CMK (cell line): Measurements from ENCODE around the gene MICAL3.

ENCODE experiments used
- DNase-seq: peaks from one replicate; pipeline ENCODE4 v3.0.0-alpha.2; 2010; ENCODE audit warnings: low read depth

The MICAL3 gene

GRCh38 chr22:17833489-17833888, 190.9 kb downstream of the MICAL3 start:
- no peak for DNase-seq

- no peak for DNase-seq
These were observed 191.7 kb downstream of the MICAL3 start for GRCh38 chr22:17832665-17833064.

- DNase-seq = no peak
These were observed 192.7 kb downstream of the MICAL3 start for GRCh38 chr22:17831501-17832251.

GRCh38 chr22:17830043-17830961, 194.1 kb downstream of the MICAL3 start:
- DNase-seq = peak; percentile 59

- no peak for DNase-seq
These were observed 194.7 kb downstream of the MICAL3 start for GRCh38 chr22:17829695-17830042.

- DNase-seq = no peak
These were observed 195.8 kb downstream of the MICAL3 start for GRCh38 chr22:17828502-17829080.

- DNase-seq = no peak
These were observed 196.9 kb downstream of the MICAL3 start for GRCh38 chr22:17827466-17827865.

- DNase-seq = no peak
These were observed 198.3 kb downstream of the MICAL3 start for GRCh38 chr22:17825876-17826550.

GRCh38 chr22:17824457-17824856, 199.9 kb downstream of the MICAL3 start:
- no peak for DNase-seq

- no peak for DNase-seq
These were observed 200.4 kb downstream of the MICAL3 start for GRCh38 chr22:17823964-17824363.

- DNase-seq = no peak
These were observed 201.1 kb downstream of the MICAL3 start for GRCh38 chr22:17823226-17823625.

GRCh38 chr22:17822087-17822486, 202.3 kb downstream of the MICAL3 start:
- no peak for DNase-seq

GRCh38 chr22:17820879-17821439, 203.4 kb downstream of the MICAL3 start:
- no peak for DNase-seq

GRCh38 chr22:17818649-17819048, 205.7 kb downstream of the MICAL3 start:
- no peak for DNase-seq

- no peak for DNase-seq
These were observed 206.2 kb downstream of the MICAL3 start for GRCh38 chr22:17818180-17818579.

GRCh38 chr22:17817511-17818065, 206.8 kb downstream of the MICAL3 start:
- no peak for DNase-seq

GRCh38 chr22:17817079-17817478, 207.3 kb downstream of the MICAL3 start:
- no peak for DNase-seq

GRCh38 chr22:17816649-17817048, 207.7 kb downstream of the MICAL3 start:
- DNase-seq = no peak

- DNase-seq = no peak
These were observed 208.6 kb downstream of the MICAL3 start for GRCh38 chr22:17815703-17816254.

GRCh38 chr22:17814830-17815229, 209.5 kb downstream of the MICAL3 start:
- no peak for DNase-seq

- DNase-seq = no peak
These were observed 210.3 kb downstream of the MICAL3 start for GRCh38 chr22:17814084-17814483.
